H9 (cell line): Measurements from ENCODE around the gene ARPC1A. TPM values are rescaled to one million over a fixed set of nuclear protein-coding genes. Genes with fewer than 3 reads are reported as not detected.

ENCODE experiments used
- DNase-seq: peaks from one replicate; pipeline ENCODE4 v3.0.0-alpha.2; 2017
- H2AFZ ChIP-seq: one replicate; pipeline ENCODE4 v1.6.1; 2013; ENCODE audit warnings: mild to moderate bottlenecking, low read length, control low read depth, moderate library complexity
- H2AK5ac ChIP-seq: 2 replicates; pipeline ENCODE4 v1.6.1; 2013; ENCODE audit warnings: low read length, control low read depth, mixed read lengths; ENCODE audit not compliant: insufficient read length
- H2BK120ac ChIP-seq: one replicate; pipeline ENCODE4 v1.6.1; 2013; ENCODE audit warnings: low read depth, mild to moderate bottlenecking, low read length, control low read depth, inconsistent platforms; ENCODE audit not compliant: poor library complexity, severe bottlenecking
- H2BK12ac ChIP-seq: 2 replicates; pipeline ENCODE4 v1.6.1; 2013; ENCODE audit warnings: low read length, control low read depth, mixed read lengths, low read depth; ENCODE audit not compliant: insufficient read length
- H2BK15ac ChIP-seq: 2 replicates; pipeline ENCODE4 v1.6.1; 2013; ENCODE audit warnings: low read depth, low read length, control low read depth
- H2BK20ac ChIP-seq: one replicate; pipeline ENCODE4 v1.6.1; 2013; ENCODE audit warnings: low read depth, mild to moderate bottlenecking, low read length, control low read depth, inconsistent platforms; ENCODE audit not compliant: poor library complexity, severe bottlenecking
- H2BK5ac ChIP-seq: 2 replicates; pipeline ENCODE4 v1.6.1; 2013; ENCODE audit warnings: low read length, control low read depth, mixed read lengths; ENCODE audit not compliant: insufficient read length
- H3K14ac ChIP-seq: 2 replicates; pipeline ENCODE4 v1.6.1; 2013; ENCODE audit warnings: low read length, control low read depth; ENCODE audit not compliant: insufficient read depth
- H3K18ac ChIP-seq: 2 replicates; pipeline ENCODE4 v1.6.1; 2013; ENCODE audit warnings: low read depth, mild to moderate bottlenecking, mixed read lengths, low read length, control low read depth; ENCODE audit not compliant: insufficient read length
- H3K23ac ChIP-seq: 2 replicates; pipeline ENCODE4 v1.6.1; 2013; ENCODE audit warnings: low read length, control low read depth, mixed read lengths, low read depth; ENCODE audit not compliant: insufficient read length
- H3K23me2 ChIP-seq: 2 replicates; pipeline ENCODE4 v1.6.1; 2013; ENCODE audit warnings: low read depth, mild to moderate bottlenecking, mixed read lengths, low read length, control low read depth; ENCODE audit not compliant: insufficient read length, poor library complexity, severe bottlenecking
- H3K27ac ChIP-seq: 2 replicates; pipeline ENCODE4 v1.5.1; 2013; ENCODE audit warnings: low read length, control low read depth, mixed read lengths, low read depth; ENCODE audit not compliant: insufficient read length
- H3K27me3 ChIP-seq: 2 replicates; pipeline ENCODE4 v1.6.1; 2013; ENCODE audit warnings: low read length, control low read depth, inconsistent platforms; ENCODE audit not compliant: insufficient read depth
- H3K4ac ChIP-seq: 2 replicates; pipeline ENCODE4 v1.6.1; 2013; ENCODE audit warnings: low read depth, mild to moderate bottlenecking, control low read depth, inconsistent platforms, low read length, moderate library complexity
- H3K4me1 ChIP-seq: 2 replicates; pipeline ENCODE4 v1.6.1; 2013; ENCODE audit warnings: low read length, control low read depth, inconsistent platforms; ENCODE audit not compliant: insufficient read depth
- H3K4me2 ChIP-seq: 2 replicates; pipeline ENCODE4 v1.6.1; 2013; ENCODE audit warnings: low read length, control low read depth, mixed read lengths; ENCODE audit not compliant: insufficient read length, insufficient read depth
- H3K56ac ChIP-seq: 2 replicates; pipeline ENCODE4 v1.6.1; 2013; ENCODE audit warnings: low read depth, mild to moderate bottlenecking, mixed read lengths, low read length, control low read depth; ENCODE audit not compliant: insufficient read length
- H3K79me1 ChIP-seq: 2 replicates; pipeline ENCODE4 v1.6.1; 2013; ENCODE audit warnings: low read depth, mild to moderate bottlenecking, moderate library complexity, low read length, control low read depth, inconsistent platforms; ENCODE audit not compliant: insufficient read depth, poor library complexity, severe bottlenecking
- H3K79me2 ChIP-seq: 2 replicates; pipeline ENCODE4 v1.6.1; 2013; ENCODE audit warnings: low read length, control low read depth, inconsistent platforms; ENCODE audit not compliant: insufficient read depth
- H3K9ac ChIP-seq: 2 replicates; pipeline ENCODE4 v1.6.1; 2013; ENCODE audit warnings: low read length, control low read depth, mixed read lengths; ENCODE audit not compliant: insufficient read length; ENCODE audit errors: extremely low read depth
- H3K9me3 ChIP-seq: one replicate; pipeline ENCODE4 v1.6.1; 2013; ENCODE audit warnings: low read depth, low read length, inconsistent platforms; ENCODE audit not compliant: control insufficient read depth
- H3T11ph ChIP-seq: one replicate; pipeline ENCODE4 v1.6.1; 2013; ENCODE audit warnings: mild to moderate bottlenecking, low read length, control low read depth, inconsistent platforms
- H4K20me1 ChIP-seq: one replicate; pipeline ENCODE4 v1.6.1; 2013; ENCODE audit not compliant: control insufficient read depth, insufficient read length, insufficient read depth
- H4K5ac ChIP-seq: 2 replicates; pipeline ENCODE4 v1.6.1; 2013; ENCODE audit warnings: low read depth, mild to moderate bottlenecking, mixed read lengths, low read length, control low read depth; ENCODE audit not compliant: insufficient read length
- H4K8ac ChIP-seq: replicated peaks from 2 replicates; pipeline ENCODE4 v1.6.1; 2013; ENCODE audit warnings: low read length, control low read depth, mixed read lengths, low read depth; ENCODE audit not compliant: insufficient read length
- H4K91ac ChIP-seq: 2 replicates; pipeline ENCODE4 v1.6.1; 2013; ENCODE audit warnings: low read depth, mild to moderate bottlenecking, moderate library complexity, mixed read lengths, low read length, control low read depth; ENCODE audit not compliant: insufficient read length
- H3K27ac Mint-ChIP-seq, 3 experiments: 2 replicates in 2 of 3; 3 replicates in 1 of 3; pipeline ENCODE4 v1.8.0; 2020 to 2021; ENCODE audit warnings: mixed read lengths in 3 of 3, mild to moderate bottlenecking in 1 of 3, moderate library complexity in 1 of 3
- H3K27me3 Mint-ChIP-seq: 2 replicates; pipeline ENCODE4 v1.8.0; 2021; ENCODE audit warnings: low read depth, mild to moderate bottlenecking, moderate library complexity, mixed read lengths
- H3K36me3 Mint-ChIP-seq, 3 experiments: 2 replicates in 2 of 3; 3 replicates in 1 of 3; pipeline ENCODE4 v1.8.0; 2020 to 2021; ENCODE audit warnings: low read depth in 3 of 3, mixed read lengths in 3 of 3; ENCODE audit not compliant: insufficient read depth in 1 of 3
- H3K4me1 Mint-ChIP-seq, 2 experiments: 2 replicates each; pipeline ENCODE4 v1.8.0; 2020; ENCODE audit warnings: mixed read lengths in 2 of 2
- H3K4me3 Mint-ChIP-seq, 2 experiments: 2 replicates in 1 of 2; 3 replicates in 1 of 2; pipeline ENCODE4 v1.8.0; 2020 to 2021; ENCODE audit warnings: mild to moderate bottlenecking in 2 of 2, mixed read lengths in 2 of 2, moderate library complexity in 1 of 2
- H3K9me3 Mint-ChIP-seq, 2 experiments: 2 replicates in 1 of 2; 3 replicates in 1 of 2; pipeline ENCODE4 v1.8.0; 2020; ENCODE audit warnings: mild to moderate bottlenecking in 2 of 2, mixed read lengths in 2 of 2, moderate library complexity in 1 of 2
- CTCF ChIP-seq: fragments of 200-600 bp; sonication (generic); conservative IDR thresholded peaks from 3 replicates; pipeline ENCODE4 v1.8.0; 2021; ENCODE audit warnings: antibody characterized with exemption, mild to moderate bottlenecking
- WGBS: extraction: QIAGEN DNeasy Blood & Tissue Kit; methylation state at CpG from one replicate; pipeline ENCODE4 v1.1.7; 2013; ENCODE audit warnings: missing lambda C conversion rate, low lambda C conversion rate, mixed read lengths; ENCODE audit not compliant: insufficient read length; ENCODE audit errors: extremely low coverage; 5-methylcytosine and 5-hydroxymethylcytosine counted together
- total RNA-seq: library from RNA; stranded (reverse); gene quantifications from 2 replicates; pipeline ENCODE4 v1.2.1, GENCODE V29; 2021

Gene ARPC1A
- total RNA-seq, 1 experiment from 2014 or later, result 169 TPM

GRCh38 chr7:99380823-99381663, 55.3 kb downstream of the ARPC1A start:
- no peak overlapping the region for H2BK20ac ChIP-seq
- Mint-ChIP-seq H3K9me3 (no peaks in the 10 kb centered on the region; a peak in 1 of 5 replicates), H3K4me3 (no peak overlapping the region), H3K4me1 (peaks cover 6 to 11% of the 10 kb centered on the region in 2 experiments), H3K27ac (peak overlapping the region; percentile 60 to 93 (median 71); a peak in 4 of 7 replicates), H3K36me3 (peaks cover 7 to 24% (median 8%) of the 10 kb centered on the region in 3 experiments; a peak in 6 of 7 replicates), H3K27me3 (no peaks in the 10 kb centered on the region)
- H3K23ac ChIP-seq, result no peak overlapping the region
- no peaks in the 10 kb centered on the region for H3K9me3 ChIP-seq
- no peaks in the 10 kb centered on the region for H3K23me2 ChIP-seq
- H3T11ph ChIP-seq, result no peak overlapping the region
- H3K9ac ChIP-seq, result no peak overlapping the region
- H2AK5ac ChIP-seq, result no peak overlapping the region
- no peak overlapping the region for H2BK12ac ChIP-seq
- no peak overlapping the region for H3K4ac ChIP-seq
- no peak for TF ChIP-seq CTCF
- H3K56ac ChIP-seq, result no peak overlapping the region
- no peak for DNase-seq
- H3K27me3 ChIP-seq, result no peaks in the 10 kb centered on the region
- H3K4me1 ChIP-seq, result no peaks in the 10 kb centered on the region
- no peak overlapping the region for H3K14ac ChIP-seq
- H3K79me2 ChIP-seq, result no peaks in the 10 kb centered on the region
- no peak overlapping the region for H4K8ac ChIP-seq
- peaks cover 8% of the 10 kb centered on the region for H3K79me1 ChIP-seq
- H2BK120ac ChIP-seq, result no peak overlapping the region
- H4K91ac ChIP-seq, result no peak overlapping the region
- no peak overlapping the region for H3K4me2 ChIP-seq
- H4K5ac ChIP-seq, result no peak overlapping the region
- H3K27ac ChIP-seq, result no peak overlapping the region
- no peak overlapping the region for H2BK15ac ChIP-seq
- no peak overlapping the region for H2BK5ac ChIP-seq
- no peak overlapping the region for H2AFZ ChIP-seq
- H3K18ac ChIP-seq, result no peak overlapping the region
- no CpG with 5 or more reads among the region's 16 CpGs for WGBS
- H4K20me1 ChIP-seq, result no peaks in the 10 kb centered on the region
